VCaP (cell line): Measurements from ENCODE around the gene NLRP9.
A peak's percentile ranks its signal among the peaks of the same experiment; 100 is the strongest.

Experiments used
- H3K27ac ChIP-seq: fragments of 450-650 bp; 2 replicates; pipeline ENCODE4 v1.5.1; 2017
- CTCF ChIP-seq: fragments of 450-650 bp; conservative IDR thresholded peaks from 2 replicates; pipeline ENCODE4 v1.5.1; 2017; ENCODE audit warnings: mild to moderate bottlenecking, moderate library complexity

NLRP9 gene

GRCh38 chr19:55712804-55713631 is 25.2 kb downstream of the NLRP9 start:
- no peak for TF ChIP-seq CTCF

GRCh38 chr19:55711719-55712118 is 26.5 kb downstream of the NLRP9 start:
- TF ChIP-seq CTCF, result no peak

More at GRCh38 chr19:55712804-55713631, 25.2 kb downstream of the NLRP9 start:
- no peak overlapping the region for H3K27ac ChIP-seq

GRCh38 chr19:55705972-55706371 is 32.2 kb downstream of the NLRP9 start:
- no peak for TF ChIP-seq CTCF
- no peak overlapping the region for H3K27ac ChIP-seq

More at GRCh38 chr19:55711719-55712118, 26.5 kb downstream of the NLRP9 start:
- H3K27ac ChIP-seq, result no peak overlapping the region

GRCh38 chr19:55704494-55705245 is 33.5 kb downstream of the NLRP9 start:
- no peak for TF ChIP-seq CTCF
- no peak overlapping the region for H3K27ac ChIP-seq

- peak; percentile 66 for TF ChIP-seq CTCF
- H3K27ac ChIP-seq, result no peak overlapping the region
Measured at GRCh38 chr19:55703790-55704215, 34.4 kb downstream of the NLRP9 start.

GRCh38 chr19:55702131-55702627 is 36.0 kb downstream of the NLRP9 start:
- no peak overlapping the region for H3K27ac ChIP-seq
- no peak for TF ChIP-seq CTCF

GRCh38 chr19:55700813-55701212 is 37.4 kb downstream of the NLRP9 start:
- no peak for TF ChIP-seq CTCF
- no peak overlapping the region for H3K27ac ChIP-seq
